ACHN (cell line): ENCODE results near the gene ACTL6B.
"Not testable (repeated sequence)": the region's sequence is repeated elsewhere in the genome, so short reads cannot be mapped to it uniquely, and the experiment has no call there.

ENCODE experiments used
- DNase-seq: peaks from one replicate; pipeline ENCODE4 v3.0.0-alpha.2; 2015
- in situ Hi-C: cut with HindIII; loops from 2 replicates; pipeline ENCODE4 v1.10.0; 2017; ENCODE audit warnings: low sequenced_read_pairs, low pct_ligation_motif_present, low pct_unique_long_range_greater_than_20kb

Gene ACTL6B

DNA sequence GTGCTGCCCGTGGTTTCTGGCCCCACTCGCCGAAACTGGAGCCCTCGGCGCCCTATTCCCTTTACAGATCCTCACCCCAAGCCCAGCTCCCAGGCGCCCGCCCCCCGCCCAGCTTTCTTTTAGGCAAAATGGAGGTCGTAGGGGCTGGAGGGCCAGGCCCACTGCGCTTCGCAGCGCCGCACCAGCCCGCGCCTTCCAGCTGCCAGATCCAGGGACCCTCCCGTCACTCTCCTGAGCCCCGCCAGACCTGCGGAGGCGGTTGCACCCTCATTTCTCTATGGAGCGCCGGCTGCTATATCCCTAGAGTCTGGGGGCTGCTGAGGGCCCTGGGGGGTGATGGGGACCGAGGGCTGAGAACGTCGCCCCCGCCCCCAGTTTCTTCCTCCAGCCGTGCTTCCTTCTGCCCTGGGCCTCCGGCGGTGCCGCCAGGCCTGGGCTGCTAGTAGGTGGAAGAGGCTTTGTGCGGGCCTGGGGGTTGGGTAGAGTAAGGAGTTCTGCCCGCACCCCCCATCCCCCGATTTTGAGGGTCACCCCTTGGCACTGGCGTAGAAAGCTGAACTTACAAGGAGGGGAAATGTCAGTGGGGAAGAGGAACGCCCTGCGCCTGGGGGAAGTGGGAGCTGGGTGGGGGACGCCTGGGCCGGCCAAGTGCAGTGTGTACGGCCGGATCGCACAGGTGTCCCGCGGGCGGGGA is 18.3 kb upstream of the ACTL6B start:
- DNase-seq = peak; percentile 28
- in situ Hi-C loops = no loop called here

DNA sequence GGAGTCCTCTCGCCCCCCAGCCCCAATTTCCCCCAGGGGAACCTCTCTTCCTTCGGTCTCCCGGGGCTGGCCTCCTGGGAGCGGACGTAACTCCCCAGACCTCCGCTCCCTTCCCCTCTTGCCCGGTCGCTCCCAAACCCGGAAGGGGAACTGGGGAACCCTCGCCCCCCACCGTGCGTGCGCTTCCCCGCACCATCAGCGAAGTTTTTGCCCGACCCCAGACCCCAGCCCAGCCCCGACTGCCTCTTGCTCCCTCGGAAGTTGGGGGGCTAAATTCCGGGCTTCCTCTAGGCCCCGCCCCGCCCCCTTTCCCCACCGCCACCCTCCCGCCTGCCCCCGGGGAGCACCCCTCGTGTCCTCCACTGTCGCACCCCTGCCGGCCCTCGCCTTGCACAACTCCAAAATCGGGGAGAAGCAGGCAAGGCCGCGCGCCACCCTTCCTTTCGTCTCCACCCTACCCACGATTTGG is 17.7 kb upstream of the ACTL6B start:
- in situ Hi-C loops = no loop called here
- DNase-seq = peak; percentile 21

DNA sequence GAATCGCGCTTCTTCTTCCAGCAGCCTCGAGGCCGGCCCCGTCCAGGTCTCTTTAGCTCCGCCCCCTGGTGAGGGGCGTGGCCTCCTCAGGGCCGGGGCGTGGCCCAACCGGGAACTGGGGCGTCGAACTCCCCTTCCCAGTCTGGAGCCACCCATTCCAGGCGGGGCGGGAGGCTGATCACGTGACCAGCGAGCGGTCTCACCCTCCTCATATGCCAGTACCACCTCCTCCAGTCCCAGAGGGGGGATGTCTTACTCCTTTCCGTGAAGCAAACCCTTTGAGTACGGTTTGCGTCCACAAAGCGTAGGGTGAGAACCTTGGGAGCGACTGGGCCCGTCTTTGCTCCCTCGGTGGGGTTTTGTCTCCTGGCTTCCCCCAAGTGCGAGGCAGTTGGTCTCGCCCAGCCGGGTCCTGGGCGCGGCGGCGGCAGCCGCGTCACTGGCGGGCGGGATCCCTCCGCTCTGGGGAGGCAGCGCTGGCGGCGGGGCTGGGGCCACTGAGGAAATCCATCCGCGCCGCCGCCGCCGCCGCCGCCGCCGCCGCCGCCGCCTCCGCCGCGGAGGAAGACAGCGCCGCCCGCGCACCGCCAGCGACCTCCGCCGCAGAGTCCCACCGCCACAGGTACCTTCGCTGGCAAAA is 17.2 kb upstream of the ACTL6B start, which contains the start of gene GNB2:
GNB2 (plus strand) TSS at position 439 of the 640 bp plus-strand sequence. CDS start 2,526 bp downstream, outside the sequence.
- peak; percentile 99 for DNase-seq
- in situ Hi-C loops = no loop called here

DNA sequence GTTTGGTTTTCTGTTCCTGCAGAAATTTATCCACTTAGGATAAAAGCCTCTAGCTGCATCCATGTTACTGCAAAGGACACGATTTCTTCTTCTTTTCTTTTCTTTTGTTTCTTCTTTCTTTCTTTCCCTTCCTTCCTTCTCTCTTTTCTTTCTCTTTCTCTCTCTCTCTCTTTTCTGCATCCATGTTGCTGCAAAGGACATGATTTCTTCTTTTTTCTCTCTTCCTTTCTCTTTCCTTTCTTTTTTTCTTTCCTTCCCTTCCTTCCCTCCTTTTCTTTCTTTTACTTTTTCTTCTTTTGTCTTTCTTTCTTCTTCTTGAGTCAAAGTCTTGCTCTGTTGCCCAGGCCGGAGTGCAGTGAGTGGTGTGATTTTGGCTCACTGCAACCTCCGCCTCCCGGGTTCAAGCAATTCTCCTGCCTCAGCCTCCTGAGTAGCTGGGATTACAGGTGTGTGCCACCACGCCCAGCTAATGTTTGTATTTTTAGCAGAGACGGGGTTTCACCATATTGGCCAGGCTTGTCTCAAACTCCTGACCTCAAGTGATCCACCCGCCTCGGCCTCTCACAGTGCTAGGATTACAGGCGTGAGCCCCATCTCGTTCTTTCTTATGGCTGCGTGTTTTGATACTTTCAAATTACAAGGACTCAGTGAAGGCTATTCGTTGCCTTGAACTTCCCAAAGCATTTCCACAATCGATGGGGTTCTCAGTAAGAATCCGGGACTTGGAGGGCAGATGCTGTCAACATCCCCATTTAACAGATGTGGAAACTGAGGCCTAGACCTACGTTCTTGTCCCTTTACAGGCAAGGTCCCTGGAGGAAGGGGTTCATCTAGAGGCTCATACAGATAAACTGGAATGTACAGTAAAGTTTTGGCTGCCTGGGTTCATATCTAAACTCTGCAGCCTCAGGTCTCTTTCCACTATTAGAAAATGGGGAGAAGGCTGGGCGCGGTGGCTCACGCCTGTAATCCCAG is 15.4 kb upstream of the ACTL6B start:
- DNase-seq = no peak
- in situ Hi-C loops = no loop called here

DNA sequence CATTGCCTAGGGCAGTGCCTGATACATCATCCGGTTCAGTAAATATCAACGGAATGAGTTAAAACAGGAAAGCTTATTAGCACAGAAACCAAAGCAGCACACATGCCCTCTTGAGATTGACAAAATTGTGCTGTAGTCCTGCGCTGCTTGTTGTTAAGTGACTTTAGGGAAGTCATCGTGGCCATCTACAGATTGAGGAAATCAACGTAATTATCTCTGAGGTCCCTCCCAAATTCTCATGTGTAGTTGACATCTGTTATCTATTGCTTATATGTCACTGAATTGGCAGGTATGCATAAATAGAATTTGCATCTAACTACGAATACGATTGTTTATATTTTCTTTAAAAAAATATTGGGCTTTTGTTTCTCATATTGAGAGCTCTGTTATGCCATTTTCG is 13.8 kb upstream of the ACTL6B start:
- in situ Hi-C loops = no loop called here

DNA sequence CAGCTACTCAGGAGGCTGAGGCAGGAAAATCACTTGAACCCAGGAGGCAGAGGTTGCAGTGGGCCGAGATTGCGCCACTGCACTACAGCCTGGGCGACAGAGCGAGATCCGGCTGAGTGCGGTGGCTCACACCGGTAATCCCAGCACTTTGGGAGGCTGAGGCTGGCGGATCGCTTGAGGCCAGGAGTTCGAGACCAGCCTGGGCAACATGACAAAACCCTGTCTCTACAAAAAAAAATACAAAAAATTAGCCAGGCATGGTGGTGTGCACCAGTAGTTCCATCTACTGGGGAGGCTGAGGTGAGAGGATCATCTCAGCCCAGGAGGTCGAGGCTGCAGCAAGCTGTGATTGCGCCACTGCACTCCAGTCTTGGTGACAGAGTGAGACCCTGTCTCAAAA is 12.9 kb upstream of the ACTL6B start:
- DNase-seq, in situ Hi-C loops: not testable (repeated sequence)

More for the DNA sequence above, 13.8 kb upstream of the ACTL6B start:
- DNase-seq = no peak

DNA sequence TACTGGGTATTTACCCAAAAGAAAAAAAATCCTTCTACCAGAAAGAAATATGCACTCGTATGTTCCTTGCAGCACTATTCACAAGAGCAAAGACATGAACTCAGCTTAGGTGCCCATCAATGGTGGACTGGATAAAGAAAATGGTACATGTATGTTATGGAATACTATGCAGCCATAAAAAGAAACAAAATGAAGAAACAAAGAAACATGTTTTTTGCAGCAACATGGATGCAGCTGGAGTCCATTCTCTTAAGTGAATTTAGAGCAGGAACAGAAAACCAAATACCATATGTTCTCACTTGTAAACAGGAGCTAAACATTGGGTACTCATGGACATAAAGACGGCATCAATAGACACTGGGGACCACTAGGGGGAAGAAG is 11.8 kb upstream of the ACTL6B start:
- in situ Hi-C loops = no loop called here
- DNase-seq = no peak

DNA sequence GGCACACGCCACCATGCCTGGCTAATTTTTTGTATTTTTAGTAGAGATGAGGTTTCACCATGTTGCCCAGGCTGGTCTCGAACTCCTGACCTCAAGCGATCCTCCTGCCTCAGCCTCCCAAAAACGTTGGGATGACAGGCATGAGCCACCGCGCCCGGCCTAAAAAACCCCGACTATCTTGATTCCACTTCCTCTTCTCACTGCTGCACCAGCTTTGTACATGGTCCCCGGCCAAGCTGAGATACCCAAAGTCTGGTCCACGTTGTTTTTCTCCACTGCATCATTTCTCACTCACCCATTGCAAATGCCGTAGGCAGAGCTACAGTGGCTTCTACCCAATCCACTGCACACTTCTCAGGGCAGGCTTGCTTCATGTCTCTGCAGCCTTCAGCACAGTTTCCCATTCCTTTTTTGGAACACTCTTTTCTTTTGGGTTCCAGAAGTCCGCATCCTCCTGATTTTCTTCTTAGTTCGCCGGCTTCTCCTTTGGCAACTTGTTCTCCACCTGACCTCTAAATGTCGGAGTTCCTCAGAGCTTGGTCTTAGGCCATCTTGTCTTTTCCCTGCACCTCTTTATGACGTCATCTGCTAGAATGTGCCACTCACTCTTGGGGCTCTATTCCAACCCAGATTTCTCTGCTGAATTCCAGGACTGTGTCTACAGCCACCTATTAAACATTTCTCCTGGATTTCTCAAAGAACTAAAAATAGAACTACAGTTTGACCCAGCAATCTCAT is 11.3 kb upstream of the ACTL6B start:
- in situ Hi-C loops = no loop called here
- DNase-seq = no peak

DNA sequence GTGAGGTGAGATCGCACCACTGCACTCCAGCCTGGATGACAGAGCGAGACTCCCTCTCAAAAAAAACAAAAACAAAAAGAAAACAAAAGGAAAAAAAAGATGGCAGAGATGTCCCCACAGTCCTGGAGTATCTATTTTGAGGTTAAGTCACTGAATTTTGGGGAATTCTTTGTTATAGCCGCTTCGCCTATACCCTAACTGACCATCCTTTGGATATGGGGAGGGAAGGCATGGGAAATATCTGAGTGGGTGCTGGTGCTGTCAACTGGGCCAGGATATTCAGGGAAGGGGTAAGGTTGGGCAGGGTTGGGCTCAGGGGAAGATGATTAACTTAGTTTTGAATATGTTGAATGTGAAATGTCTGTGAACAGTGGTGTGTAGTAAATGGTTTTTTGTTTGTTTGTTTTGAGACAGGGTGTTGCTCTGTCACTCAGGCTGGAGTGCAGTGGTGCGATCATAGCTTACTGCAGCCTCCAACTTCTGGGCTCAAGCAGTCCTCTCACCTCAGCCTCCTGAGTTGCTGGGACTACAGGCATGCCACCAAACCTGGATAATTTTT is 9.0 kb upstream of the ACTL6B start:
- DNase-seq = no peak
- in situ Hi-C loops = no loop called here

DNA sequence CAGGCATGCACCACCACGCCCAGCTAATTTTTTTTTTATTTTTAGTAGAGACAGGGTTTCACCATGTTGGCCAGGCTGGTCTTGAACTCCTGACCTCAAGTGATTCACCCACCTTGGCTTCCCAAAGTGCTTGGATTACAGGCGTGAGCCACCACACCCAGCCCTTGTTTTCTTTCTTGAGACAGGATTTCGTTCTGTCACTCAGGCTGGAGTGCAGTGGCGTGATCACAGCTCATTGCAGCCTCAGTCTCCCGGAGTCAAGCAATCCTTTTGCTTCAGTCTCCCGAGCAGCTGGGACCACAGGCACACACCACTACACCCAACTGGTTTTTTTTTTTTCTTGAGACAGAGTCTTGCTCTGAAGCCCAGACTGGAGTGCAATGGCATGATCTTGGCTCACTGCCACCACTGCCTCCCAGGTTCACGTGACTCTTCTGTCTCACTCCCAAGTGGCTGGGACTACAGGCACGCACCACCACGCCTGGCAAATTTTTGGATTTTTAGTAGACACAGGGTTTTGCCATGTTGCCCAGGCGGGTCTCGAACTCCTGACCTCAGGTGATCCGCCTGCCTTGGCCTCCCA is 6.0 kb upstream of the ACTL6B start:
- in situ Hi-C loops, DNase-seq: not testable (repeated sequence)

DNA sequence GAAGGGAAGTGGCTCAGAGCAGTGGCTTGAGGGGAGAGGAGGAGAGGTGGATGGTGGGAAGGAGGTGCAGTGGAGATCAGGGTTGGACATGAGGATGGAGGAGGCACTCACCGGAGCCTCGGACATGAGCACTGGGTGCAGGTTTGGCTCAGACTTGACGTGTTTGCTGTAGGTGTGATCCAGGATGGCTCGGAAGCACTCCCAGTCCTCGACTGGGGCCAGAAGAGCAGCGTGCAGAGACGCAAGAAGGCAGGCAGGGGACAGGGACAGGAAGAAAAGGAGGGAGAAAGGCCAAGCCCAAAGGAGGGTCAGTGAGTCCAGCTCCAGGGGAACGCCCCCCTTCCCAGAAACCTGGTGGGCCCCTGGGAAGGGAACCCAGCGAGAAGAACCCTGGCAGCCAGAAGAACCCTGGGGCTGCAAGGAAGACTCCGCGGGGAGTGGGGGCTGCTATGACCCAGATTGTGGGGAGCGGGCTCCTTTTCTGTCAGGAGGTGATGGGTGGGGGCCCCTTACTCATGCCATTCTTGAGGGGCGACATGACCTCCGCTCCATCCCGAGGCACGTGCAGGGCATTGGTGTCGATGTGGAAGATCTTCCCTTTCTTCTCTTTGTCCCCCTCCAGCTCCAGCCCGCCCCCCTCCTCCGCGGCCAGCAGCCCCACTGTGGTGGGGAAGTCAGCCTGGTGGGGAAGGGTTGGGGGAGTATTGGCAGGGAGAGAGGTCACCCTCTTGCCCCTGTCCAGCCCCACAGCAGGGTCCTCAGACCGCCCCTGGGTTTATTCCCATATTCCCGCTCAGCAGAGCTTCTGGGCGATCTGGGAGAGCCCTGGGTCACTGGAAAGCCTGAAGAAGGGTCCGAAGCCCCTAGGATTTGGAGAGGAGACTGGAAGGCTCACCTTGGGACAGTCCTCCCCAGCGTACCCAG is 1.1 kb downstream of the ACTL6B start:
- in situ Hi-C loops = no loop called here
- no peak for DNase-seq

DNA sequence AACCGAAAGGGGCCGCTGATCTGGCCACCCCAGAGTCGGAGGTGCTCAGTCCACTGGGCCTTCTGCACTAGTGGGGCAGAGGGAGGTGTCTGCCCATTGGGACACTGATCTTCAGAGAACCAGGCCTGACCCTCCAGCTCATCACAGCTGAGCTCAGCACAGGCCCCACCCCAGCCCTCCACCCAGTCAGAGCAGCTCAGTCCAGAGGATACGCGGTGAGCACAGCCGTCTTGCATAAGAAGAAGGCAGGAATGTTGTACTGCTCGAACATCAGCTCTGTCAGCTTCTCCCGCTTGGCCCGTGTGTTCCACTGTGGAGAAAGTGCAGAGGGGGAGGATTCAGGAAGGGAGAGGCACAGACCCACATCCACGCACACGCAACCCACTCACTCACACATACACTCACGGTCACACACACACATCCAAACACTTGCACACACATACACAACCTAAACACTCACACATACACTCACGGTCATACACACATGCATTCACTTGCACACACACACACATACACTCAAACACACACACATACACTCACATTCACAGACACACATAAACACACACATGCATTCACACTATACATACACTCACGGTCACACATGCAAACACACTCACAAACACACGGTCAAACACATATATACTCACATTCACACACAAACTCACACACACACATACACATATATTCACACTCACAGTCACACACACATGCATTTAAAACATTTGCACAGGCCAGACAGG is 6.3 kb downstream of the ACTL6B start:
- in situ Hi-C loops = no loop called here
- no peak for DNase-seq

DNA sequence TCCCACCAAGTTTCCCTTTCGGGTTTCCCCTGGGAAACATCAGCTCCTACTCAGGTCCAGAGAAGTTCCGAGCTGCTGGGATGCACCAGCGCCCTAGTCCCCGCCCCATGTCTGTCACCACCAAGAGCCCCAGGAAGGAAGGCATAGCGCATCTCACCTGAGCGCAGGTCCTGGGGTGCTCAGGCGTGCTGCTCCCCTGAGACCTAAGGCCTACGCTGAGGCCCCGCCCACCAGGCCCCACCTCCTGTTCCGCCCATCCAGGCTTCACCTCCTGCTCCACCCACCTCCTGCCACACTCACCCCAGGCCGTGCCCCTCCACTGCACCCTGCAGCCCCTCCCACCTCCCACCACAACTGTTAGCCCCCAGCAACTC is 13.7 kb downstream of the ACTL6B start:
- in situ Hi-C loops = no loop called here
- DNase-seq = no peak

DNA sequence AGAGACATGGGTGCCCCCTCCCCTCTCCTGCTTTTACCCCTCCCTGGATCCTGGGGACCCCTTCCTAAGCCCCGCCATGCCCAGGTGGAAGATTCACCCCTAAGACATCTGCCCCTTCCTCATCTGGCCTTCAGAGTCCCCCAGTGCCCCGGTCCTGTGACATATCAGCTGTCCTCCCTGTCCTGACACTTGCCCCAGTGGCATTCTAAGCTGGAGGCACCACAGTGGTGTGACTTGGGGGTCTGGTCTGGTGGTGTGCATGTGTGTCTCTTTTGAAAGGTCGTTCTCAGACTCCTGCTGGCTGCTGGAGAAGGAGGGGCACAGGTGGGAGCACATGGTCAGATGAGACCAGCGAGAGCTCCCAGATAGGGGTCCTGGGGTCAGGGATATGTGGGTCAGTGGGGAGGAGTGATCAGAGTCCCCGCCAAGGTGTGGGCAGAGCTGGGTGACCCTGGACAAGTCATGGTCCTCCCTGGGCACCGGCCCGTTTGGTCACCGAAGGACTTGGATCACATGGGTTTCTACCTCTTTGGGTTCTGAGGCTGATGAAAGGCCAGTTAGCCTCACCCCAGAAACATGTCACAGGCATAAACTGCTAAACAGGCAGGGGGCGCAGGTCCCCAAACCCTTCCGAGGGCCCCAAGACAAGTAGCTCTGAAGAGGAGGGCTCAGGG is 14.3 kb downstream of the ACTL6B start:
- DNase-seq = no peak
- in situ Hi-C loops = no loop called here

DNA sequence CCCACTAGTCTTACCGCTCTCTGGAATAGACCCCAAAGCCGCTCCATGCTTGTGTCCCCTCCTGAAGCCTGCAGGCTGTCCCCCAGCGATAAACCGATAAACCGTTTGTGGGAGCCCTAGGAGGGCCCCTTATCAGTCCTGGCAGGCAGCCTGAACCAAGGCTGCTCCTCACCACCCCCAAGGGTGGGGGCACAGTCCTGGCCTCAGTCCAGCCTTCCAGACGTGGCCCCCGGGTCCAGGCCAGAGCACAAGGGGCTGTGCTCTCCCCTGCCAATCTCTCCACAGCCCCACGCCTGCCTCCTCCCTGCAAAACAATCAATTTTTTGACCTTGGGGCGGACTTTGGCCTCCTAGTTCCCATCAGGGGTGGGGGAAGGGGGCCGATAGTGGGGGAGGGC is 14.8 kb downstream of the ACTL6B start, which contains the start of gene TFR2:
TFR2 (minus strand) TSS at position 90 of the 397 bp plus-strand sequence; CDS start at position 47, 43 bp downstream.
- DNase-seq = no peak
- in situ Hi-C loops = no loop called here
